ENCODE measurements around the gene KRTAP12-1.

Gene KRTAP12-1

GRCh38 chr21:44684483-44684882 is 2.5 kb upstream of the KRTAP12-1 start (continued):
- TF ChIP-seq TSHZ2 (CRISPR knock-in tag; IDR thresholded peaks at IDR 0.05) = no peak

- no peak for ATAC-seq
- TF ChIP-seq CREB5 (CRISPR knock-in tag; IDR thresholded peaks at IDR 0.05; ENCODE audit: low read depth) (no peak), BACH2 (CRISPR knock-in tag; IDR thresholded peaks at IDR 0.05; ENCODE audit: borderline replicate concordance) (no peak)
These were observed 2.1 kb upstream of the KRTAP12-1 start for GRCh38 chr21:44684077-44684476.

GRCh38 chr21:44682580-44683151 is 703 bp upstream of the KRTAP12-1 start:
- ATAC-seq = no peak
- no peak for TF ChIP-seq TSHZ2 (CRISPR knock-in tag; IDR thresholded peaks at IDR 0.05)
- no peak for TF ChIP-seq PPARA (CRISPR knock-in tag; IDR thresholded peaks at IDR 0.05; ENCODE audit: borderline replicate concordance)
- TF ChIP-seq POU6F1 (CRISPR knock-in tag; IDR thresholded peaks at IDR 0.05; ENCODE audit: borderline replicate concordance, low read depth) = no peak
- TF ChIP-seq OSR1 (CRISPR knock-in tag; IDR thresholded peaks at IDR 0.05) = no peak
- no peak for TF ChIP-seq ZFP3 (CRISPR knock-in tag; IDR thresholded peaks at IDR 0.05)
- TF ChIP-seq ZNF565 (CRISPR knock-in tag; conservative IDR thresholded peaks at IDR 0.05; ENCODE audit: low read depth) = no peak
- TF ChIP-seq ESRRG (CRISPR knock-in tag; IDR thresholded peaks at IDR 0.05) = no peak
- no peak for TF ChIP-seq ZC3H10 (CRISPR knock-in tag; IDR thresholded peaks at IDR 0.05)
- TF ChIP-seq PATZ1 (CRISPR knock-in tag; IDR thresholded peaks at IDR 0.05; ENCODE audit: borderline replicate concordance) = no peak
- TF ChIP-seq CSDC2 (CRISPR knock-in tag; IDR thresholded peaks at IDR 0.05) = no peak
- TF ChIP-seq SNAI2 (CRISPR knock-in tag; IDR thresholded peaks at IDR 0.05) = no peak
- no peak for TF ChIP-seq ARNTL (CRISPR knock-in tag; IDR thresholded peaks at IDR 0.05; ENCODE audit: borderline replicate concordance, low read depth)
- no peak for TF ChIP-seq BACH2 (CRISPR knock-in tag; IDR thresholded peaks at IDR 0.05; ENCODE audit: borderline replicate concordance)
- TF ChIP-seq ISL1 (CRISPR knock-in tag; IDR thresholded peaks at IDR 0.05) = no peak
- TF ChIP-seq TCF4 (CRISPR knock-in tag; IDR thresholded peaks at IDR 0.05; ENCODE audit: borderline replicate concordance) = no peak
- TF ChIP-seq RARB (CRISPR knock-in tag; IDR thresholded peaks at IDR 0.05) = no peak
- TF ChIP-seq ZNF70 (CRISPR knock-in tag; IDR thresholded peaks at IDR 0.05) = no peak

- TF ChIP-seq SNAI2 (CRISPR knock-in tag; IDR thresholded peaks at IDR 0.05) (no peak), GLIS3 (CRISPR knock-in tag; IDR thresholded peaks at IDR 0.05) (no peak), ZFP30 (CRISPR knock-in tag; IDR thresholded peaks at IDR 0.05) (no peak), CREB5 (CRISPR knock-in tag; IDR thresholded peaks at IDR 0.05; ENCODE audit: low read depth) (no peak), OSR1 (CRISPR knock-in tag; IDR thresholded peaks at IDR 0.05) (no peak), ISL1 (CRISPR knock-in tag; IDR thresholded peaks at IDR 0.05) (no peak), RARB (CRISPR knock-in tag; IDR thresholded peaks at IDR 0.05) (no peak), ESRRG (CRISPR knock-in tag; IDR thresholded peaks at IDR 0.05) (no peak), POU6F1 (CRISPR knock-in tag; IDR thresholded peaks at IDR 0.05; ENCODE audit: borderline replicate concordance, low read depth) (no peak)
These were observed 811 bp downstream of the KRTAP12-1 start for GRCh38 chr21:44681152-44681551.

More at GRCh38 chr21:44681152-44681551, 811 bp downstream of the KRTAP12-1 start:
- ATAC-seq = no peak

All from SK-N-SH treated with all-trans-retinoic acid at 6 μM for 48 hours (cell line).